Coronary artery (tissue), 2 donors: Measurements from ENCODE around the gene ASB7.

Experiments used
- DNase-seq: peaks from one replicate; pipeline ENCODE4 v3.0.0-alpha.2; 2017; ENCODE audit warnings: low spot score
- H3K27ac ChIP-seq, 2 donors: fragments of 200-600 bp; sonication (generic); one replicate each; pipeline ENCODE4 v1.5.1; 2016 to 2019
- H3K4me3 ChIP-seq: fragments of 200-600 bp; sonication (generic); 2 replicates; pipeline ENCODE4 v1.5.1; 2016; ENCODE audit warnings: mild to moderate bottlenecking, moderate library complexity
- CTCF ChIP-seq: fragments of 200-600 bp; sonication (generic); IDR thresholded peaks from one replicate; pipeline ENCODE4 v1.5.1; 2019; ENCODE audit warnings: antibody characterized with exemption

The ASB7 gene

GRCh38 chr15:100642213-100642949 is 40.0 kb downstream of the ASB7 start:
- no peak for DNase-seq
- no peak for TF ChIP-seq CTCF
- Histone ChIP-seq H3K27ac (no peak overlapping the region), H3K4me3 (no peak overlapping the region)

GRCh38 chr15:100642950-100643338 is 40.6 kb downstream of the ASB7 start:
- DNase-seq: no peak
- H3K4me3 ChIP-seq: no peak overlapping the region
- no peak for TF ChIP-seq CTCF
- H3K27ac ChIP-seq: no peak overlapping the region

- Histone ChIP-seq H3K27ac (no peak overlapping the region), H3K4me3 (no peak overlapping the region)
- no peak for DNase-seq
- no peak for TF ChIP-seq CTCF
Observed at GRCh38 chr15:100645671-100646070, 43.3 kb downstream of the ASB7 start.

- TF ChIP-seq CTCF: no peak
- Histone ChIP-seq H3K27ac (no peak overlapping the region), H3K4me3 (no peak overlapping the region)
- DNase-seq: no peak
Observed at GRCh38 chr15:100648951-100649350, 46.6 kb downstream of the ASB7 start.

GRCh38 chr15:100650685-100651084 is 48.3 kb downstream of the ASB7 start:
- Histone ChIP-seq H3K4me3 (no peak overlapping the region), H3K27ac (no peak overlapping the region)
- no peak for DNase-seq
- no peak for TF ChIP-seq CTCF

GRCh38 chr15:100651253-100651652 is 48.9 kb downstream of the ASB7 start:
- DNase-seq: no peak
- no peak overlapping the region for H3K4me3 ChIP-seq

More at GRCh38 chr15:100651253-100651652, 48.9 kb downstream of the ASB7 start:
- TF ChIP-seq CTCF: no peak
- no peak overlapping the region for H3K27ac ChIP-seq
